Smooth muscle cell (in vitro differentiated cells): ENCODE data around the gene FOXP1. TPM values are rescaled to one million over a fixed set of nuclear protein-coding genes. Genes with fewer than 3 reads are reported as not detected.

ENCODE experiments used
- DNase-seq: peaks from one replicate; lab custom pipeline; 2025; ENCODE audit not compliant: unreplicated experiment; lab: John Stamatoyannopoulos, UW
- H2AFZ ChIP-seq: fragments of 200-600 bp; sonication (generic); 2 replicates; pipeline ENCODE4 v1.6.0; 2016; ENCODE audit warnings: antibody characterized with exemption, low read depth, mild to moderate bottlenecking
- H3F3A ChIP-seq: fragments of 200-600 bp; sonication (generic); 2 replicates; pipeline ENCODE4 v1.6.0; 2017; ENCODE audit warnings: antibody characterized with exemption, low read depth
- H3K27ac ChIP-seq: fragments of 200-600 bp; sonication (generic); 2 replicates; pipeline ENCODE4 v1.5.1; 2016; ENCODE audit warnings: low read depth, mild to moderate bottlenecking
- H3K27me3 ChIP-seq: fragments of 200-600 bp; sonication (generic); 2 replicates; pipeline ENCODE4 v1.6.1; 2016; ENCODE audit warnings: low read depth, mild to moderate bottlenecking
- H3K36me3 ChIP-seq: fragments of 200-600 bp; sonication (generic); 2 replicates; pipeline ENCODE4 v1.5.1; 2016; ENCODE audit warnings: low read depth
- H3K4me1 ChIP-seq: fragments of 200-600 bp; sonication (generic); 2 replicates; pipeline ENCODE4 v1.5.1; 2016; ENCODE audit warnings: low read depth
- H3K4me2 ChIP-seq: fragments of 200-600 bp; sonication (generic); 2 replicates; pipeline ENCODE4 v1.6.0; 2016; ENCODE audit warnings: mild to moderate bottlenecking
- H3K4me3 ChIP-seq: fragments of 200-600 bp; sonication (generic); 2 replicates; pipeline ENCODE4 v1.5.1; 2016; ENCODE audit warnings: mild to moderate bottlenecking
- H3K79me2 ChIP-seq: fragments of 200-600 bp; sonication (generic); 2 replicates; pipeline ENCODE4 v1.6.0; 2016; ENCODE audit warnings: low read depth, mild to moderate bottlenecking
- H3K9ac ChIP-seq: fragments of 200-600 bp; sonication (generic); 2 replicates; pipeline ENCODE4 v1.6.0; 2016; ENCODE audit warnings: low read depth
- H3K9me3 ChIP-seq: fragments of 200-600 bp; sonication (generic); replicated peaks from 2 replicates; pipeline ENCODE4 v1.5.1; 2016; ENCODE audit warnings: low read depth
- H4K20me1 ChIP-seq: fragments of 200-600 bp; sonication (generic); 2 replicates; pipeline ENCODE4 v1.6.0; 2016; ENCODE audit warnings: low read depth
- WGBS: methylation state at CpG from one replicate; pipeline ENCODE4 v1.1.7; 2016; ENCODE audit warnings: low lambda C conversion rate; 5-methylcytosine and 5-hydroxymethylcytosine counted together
- polyA plus RNA-seq: library from polyadenylated mRNA; unstranded; fragments of >200 nt; fragmentation: Nextera tagmentation; extraction: Ambion mirVana; gene quantifications from 2 replicates; pipeline ENCODE4 v1.2.1, GENCODE V29; 2016
- total RNA-seq: library from RNA; depleted of rRNA; stranded (reverse); fragments of >200 nt; gene quantifications from 2 replicates; pipeline ENCODE4 v1.2.3, GENCODE V29; 2014
- TF ChIP-seq, protein P1 (sequence below): fragments of 200-600 bp; sonication (generic); IDR thresholded peaks from 2 replicates; pipeline ENCODE4 v1.5.1; 2017; ENCODE audit warnings: borderline replicate concordance, mild to moderate bottlenecking, antibody characterized with exemption; ENCODE audit not compliant: insufficient read depth, poor library complexity, severe bottlenecking

FOXP1 gene
- total RNA-seq (68.0 and 68.3 TPM in 2 replicates), polyA plus RNA-seq (40.9 and 49.5 TPM in 2 replicates)

DNA sequence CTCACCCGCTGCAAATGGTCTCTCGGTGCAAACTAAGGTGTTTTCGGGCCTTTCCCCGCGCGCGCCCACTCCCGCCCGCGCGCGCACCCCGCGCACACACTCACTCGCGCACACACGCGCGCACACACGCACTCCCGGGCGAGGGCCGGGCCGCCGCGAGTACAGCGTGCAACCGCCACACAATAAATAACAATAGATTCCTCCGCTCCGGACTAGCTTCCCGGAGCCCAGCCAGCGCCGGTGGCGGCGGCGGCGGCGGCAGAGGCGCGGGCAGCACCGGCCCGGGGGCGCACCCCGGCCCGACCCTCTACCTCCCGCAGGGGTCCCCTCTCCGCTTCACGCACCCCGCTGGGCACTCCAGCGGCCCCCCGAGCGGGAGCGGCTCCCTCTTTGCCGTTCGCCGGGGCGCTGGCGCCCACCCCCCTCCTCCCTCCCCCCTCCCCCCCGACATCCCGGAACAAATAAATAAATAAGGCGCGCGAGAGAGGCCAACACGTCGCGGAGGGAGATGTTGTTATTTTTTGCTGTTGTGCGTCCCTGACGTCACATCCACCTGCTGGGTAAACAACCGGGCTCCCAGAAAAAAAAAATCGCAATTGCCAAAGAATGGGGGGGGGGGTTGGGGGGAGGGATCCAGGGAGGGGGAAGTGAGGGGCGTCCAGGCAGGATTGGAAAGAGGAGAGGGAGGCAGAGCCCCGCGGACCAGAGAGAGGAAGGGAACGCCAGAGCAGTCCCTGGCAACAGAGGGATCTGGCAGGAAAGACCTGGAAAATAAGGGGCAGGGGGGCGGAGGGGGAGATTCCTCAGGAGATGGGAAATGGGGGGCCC is at the start of gene FOXP1:
TSS of gene FOXP1 (minus strand) at position 163 of the 828 bp plus-strand sequence. CDS start 385,347 bp downstream, outside the sequence.
- Histone ChIP-seq H3K4me1 (peaks cover 34% of the 10 kb centered on the region), H3K36me3 (no peaks in the 10 kb centered on the region), H3K27ac (peak within 1 kb of the TSS; percentile 87), H3K9ac (peak within 1 kb of the TSS; percentile 92), H3K4me2 (peak within 1 kb of the TSS; percentile 99), H3F3A (peaks cover 4% of the 10 kb centered on the region), H3K9me3 (no peaks in the 10 kb centered on the region), H2AFZ (peak within 1 kb of the TSS; percentile 95), H4K20me1 (no peaks in the 10 kb centered on the region), H3K79me2 (peaks cover 46% of the 10 kb centered on the region), H3K4me3 (peak within 1 kb of the TSS; percentile 93), H3K27me3 (no peaks in the 10 kb centered on the region)
- DNase-seq, result peak; percentile 33
- WGBS, result under 1% methylated on average over 29 of the region's 75 CpGs
- TF ChIP-seq, protein P1, sequence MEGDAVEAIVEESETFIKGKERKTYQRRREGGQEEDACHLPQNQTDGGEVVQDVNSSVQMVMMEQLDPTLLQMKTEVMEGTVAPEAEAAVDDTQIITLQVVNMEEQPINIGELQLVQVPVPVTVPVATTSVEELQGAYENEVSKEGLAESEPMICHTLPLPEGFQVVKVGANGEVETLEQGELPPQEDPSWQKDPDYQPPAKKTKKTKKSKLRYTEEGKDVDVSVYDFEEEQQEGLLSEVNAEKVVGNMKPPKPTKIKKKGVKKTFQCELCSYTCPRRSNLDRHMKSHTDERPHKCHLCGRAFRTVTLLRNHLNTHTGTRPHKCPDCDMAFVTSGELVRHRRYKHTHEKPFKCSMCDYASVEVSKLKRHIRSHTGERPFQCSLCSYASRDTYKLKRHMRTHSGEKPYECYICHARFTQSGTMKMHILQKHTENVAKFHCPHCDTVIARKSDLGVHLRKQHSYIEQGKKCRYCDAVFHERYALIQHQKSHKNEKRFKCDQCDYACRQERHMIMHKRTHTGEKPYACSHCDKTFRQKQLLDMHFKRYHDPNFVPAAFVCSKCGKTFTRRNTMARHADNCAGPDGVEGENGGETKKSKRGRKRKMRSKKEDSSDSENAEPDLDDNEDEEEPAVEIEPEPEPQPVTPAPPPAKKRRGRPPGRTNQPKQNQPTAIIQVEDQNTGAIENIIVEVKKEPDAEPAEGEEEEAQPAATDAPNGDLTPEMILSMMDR, result no peak

DNA sequence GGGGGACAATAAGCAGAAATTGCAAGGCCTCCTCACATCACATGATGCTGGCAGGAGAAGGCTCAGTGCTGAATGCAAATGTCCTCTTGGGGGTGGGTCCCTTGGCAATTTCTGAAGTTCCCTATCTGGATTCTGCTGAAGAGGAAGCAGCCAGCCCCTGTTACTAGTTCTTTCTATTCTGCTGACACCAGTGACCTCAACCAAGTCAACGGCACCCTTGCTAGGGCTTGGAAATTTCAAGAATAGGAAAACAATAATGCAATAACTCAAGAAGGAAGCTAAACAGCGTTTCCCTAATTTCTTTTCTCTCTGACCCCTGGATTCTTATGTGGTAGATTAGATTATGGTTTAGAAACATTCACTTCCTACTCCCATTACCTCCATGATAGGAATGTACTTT is 46.2 kb upstream of the FOXP1 start:
- no peak overlapping the region for H3K9ac ChIP-seq
- WGBS, result 86% methylated on average over 2 of the region's 2 CpGs
- no peak overlapping the region for H3K4me3 ChIP-seq
- no peaks in the 10 kb centered on the region for H3K27me3 ChIP-seq
- H3F3A ChIP-seq, result no peaks in the 10 kb centered on the region
- H3K4me1 ChIP-seq, result no peaks in the 10 kb centered on the region
- H3K27ac ChIP-seq, result no peak overlapping the region
- no peaks in the 10 kb centered on the region for H3K79me2 ChIP-seq
- H3K36me3 ChIP-seq, result no peaks in the 10 kb centered on the region
- no peak overlapping the region for H3K4me2 ChIP-seq
- H4K20me1 ChIP-seq, result no peaks in the 10 kb centered on the region
- H2AFZ ChIP-seq, result no peak overlapping the region
- TF ChIP-seq, protein P1, result no peak
- no peak for DNase-seq
- no peaks in the 10 kb centered on the region for H3K9me3 ChIP-seq

DNA sequence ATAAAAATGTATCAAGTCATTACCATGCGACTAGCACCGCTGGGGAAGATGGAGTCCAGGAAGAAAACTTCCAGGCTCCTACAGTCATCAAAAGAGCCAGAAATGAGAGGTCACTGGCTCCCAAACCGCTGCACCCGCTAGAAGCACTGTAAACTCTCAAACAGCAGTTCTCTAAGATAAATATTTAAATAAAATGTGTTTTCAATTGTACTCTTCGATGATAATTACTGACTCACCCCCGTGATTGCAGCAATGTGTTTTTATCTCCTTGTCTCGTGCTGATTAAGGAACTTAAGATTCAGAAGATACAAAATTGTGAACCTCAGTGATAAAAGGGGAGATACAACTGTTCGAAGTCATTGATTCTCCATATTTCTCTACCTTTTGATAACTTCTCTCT is 45.8 kb upstream of the FOXP1 start:
- no peaks in the 10 kb centered on the region for H4K20me1 ChIP-seq
- H3K9me3 ChIP-seq, result no peaks in the 10 kb centered on the region
- H3K27me3 ChIP-seq, result no peaks in the 10 kb centered on the region
- 75% methylated on average over 8 of the region's 8 CpGs for WGBS
- no peak overlapping the region for H3K4me2 ChIP-seq
- DNase-seq, result no peak
- no peaks in the 10 kb centered on the region for H3F3A ChIP-seq
- no peak overlapping the region for H3K4me3 ChIP-seq
- no peak overlapping the region for H2AFZ ChIP-seq
- H3K9ac ChIP-seq, result no peak overlapping the region
- no peaks in the 10 kb centered on the region for H3K4me1 ChIP-seq
- H3K36me3 ChIP-seq, result no peaks in the 10 kb centered on the region
- H3K27ac ChIP-seq, result no peak overlapping the region
- TF ChIP-seq, protein P1, result no peak
- no peaks in the 10 kb centered on the region for H3K79me2 ChIP-seq
